Kidney tubule cell (primary cell): Measurements from ENCODE around the gene YPEL5.
"Not testable (repeated sequence)": the region's sequence is repeated elsewhere in the genome, so short reads cannot be mapped to it uniquely, and the experiment has no call there.

Source experiments
- DNase-seq: peaks from one replicate; pipeline ENCODE4 v3.0.0-alpha.2; 2018; ENCODE audit warnings: low spot score

YPEL5 gene

GRCh38 chr2:30146337-30147195, at the start of gene YPEL5:
TSS of gene YPEL5 (plus strand) at chr2:30147007. CDS start at chr2:30156652, 9,645 bp downstream.
- peak; percentile 100 for DNase-seq

GRCh38 chr2:30098266-30099005, 48.4 kb upstream of the YPEL5 start:
- peak; percentile 48 for DNase-seq

DNA sequence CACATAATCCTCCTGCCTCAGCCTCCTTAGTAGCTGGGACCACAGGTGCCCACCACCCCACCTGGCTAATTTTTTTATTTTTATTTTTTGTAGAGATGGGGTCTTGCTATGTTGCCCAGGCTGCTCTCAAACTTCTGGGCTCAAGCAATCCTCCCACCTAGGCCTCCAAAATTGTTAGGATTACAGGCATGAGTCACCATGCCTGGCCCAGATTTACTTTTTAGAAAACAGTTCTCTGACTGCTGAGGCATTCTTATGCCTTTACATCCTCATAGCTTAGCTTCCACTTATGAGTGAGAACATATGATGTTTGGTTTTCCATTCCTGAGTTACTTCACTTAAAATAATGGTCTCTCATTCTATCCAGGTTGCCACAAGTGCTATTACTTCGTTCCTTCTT, 47.4 kb upstream of the YPEL5 start:
- DNase-seq = not testable (repeated sequence)

DNA sequence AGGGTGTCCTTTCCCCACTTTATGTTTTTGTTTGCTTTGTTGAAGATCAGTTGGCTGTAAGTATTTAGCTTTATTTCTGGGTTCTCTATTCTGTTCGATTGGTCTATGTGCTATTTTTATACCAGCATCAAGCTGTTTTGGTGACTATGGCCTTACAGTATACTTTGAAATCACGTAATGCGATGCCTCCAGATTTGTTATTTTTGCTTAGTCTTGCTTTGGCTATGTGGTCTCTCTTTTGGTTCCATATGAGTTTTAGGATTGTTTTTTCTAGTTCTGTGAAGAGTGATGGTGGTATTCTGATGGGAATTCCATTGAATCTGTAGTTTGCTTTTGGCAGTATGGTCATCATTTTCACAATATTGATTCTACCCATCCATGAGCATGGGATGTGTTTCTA, 46.1 kb upstream of the YPEL5 start:
- not testable (repeated sequence) for DNase-seq

GRCh38 chr2:30104307-30104706, 42.5 kb upstream of the YPEL5 start:
- DNase-seq = no peak

GRCh38 chr2:30105556-30105955, 41.3 kb upstream of the YPEL5 start:
- DNase-seq = peak; percentile 59

- peak; percentile 83 for DNase-seq
Measured at GRCh38 chr2:30106543-30106942, 40.3 kb upstream of the YPEL5 start.

GRCh38 chr2:30108192-30108591, 38.6 kb upstream of the YPEL5 start:
- DNase-seq = no peak

DNA sequence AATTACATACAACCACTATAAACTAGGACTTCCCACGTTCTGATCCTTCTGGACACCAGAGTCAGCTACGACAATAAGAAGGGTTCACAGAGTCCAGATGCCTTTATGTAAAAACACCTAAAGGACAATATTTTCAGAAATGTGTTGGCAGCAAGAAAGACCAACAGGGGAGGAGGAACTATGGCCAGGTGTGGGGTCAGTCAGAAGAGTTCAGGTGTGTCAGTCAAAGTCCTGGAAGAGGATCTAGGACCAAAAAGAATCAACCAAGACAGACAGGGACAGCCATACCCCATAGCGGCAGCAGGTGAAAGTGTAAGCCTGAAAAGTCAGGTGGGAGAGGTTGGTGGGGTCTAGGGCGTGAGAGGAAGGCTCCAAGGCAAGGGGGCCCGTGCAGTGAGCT, 38.0 kb upstream of the YPEL5 start:
- no peak for DNase-seq

- no peak for DNase-seq
Measured at GRCh38 chr2:30109856-30110255, 37.0 kb upstream of the YPEL5 start.

DNA sequence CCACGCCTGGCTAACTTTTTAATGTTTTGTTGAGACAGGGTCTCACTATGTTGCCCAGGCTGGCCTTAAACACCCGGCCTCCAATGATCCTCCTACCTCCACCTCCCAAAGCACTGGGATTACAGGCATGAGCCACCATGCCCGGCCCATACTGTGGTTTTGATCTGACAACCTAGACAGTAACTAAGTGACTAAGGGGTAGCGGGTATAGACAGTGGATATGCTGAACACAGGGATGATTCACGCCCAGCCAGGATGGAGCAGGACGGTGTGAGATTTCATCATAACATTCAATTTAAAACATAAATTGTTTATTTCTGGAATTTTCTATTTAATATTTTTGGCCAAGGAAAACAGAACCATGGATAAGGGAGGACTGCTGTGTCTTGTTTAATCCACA, 36.0 kb upstream of the YPEL5 start:
- peak; percentile 51 for DNase-seq

DNA sequence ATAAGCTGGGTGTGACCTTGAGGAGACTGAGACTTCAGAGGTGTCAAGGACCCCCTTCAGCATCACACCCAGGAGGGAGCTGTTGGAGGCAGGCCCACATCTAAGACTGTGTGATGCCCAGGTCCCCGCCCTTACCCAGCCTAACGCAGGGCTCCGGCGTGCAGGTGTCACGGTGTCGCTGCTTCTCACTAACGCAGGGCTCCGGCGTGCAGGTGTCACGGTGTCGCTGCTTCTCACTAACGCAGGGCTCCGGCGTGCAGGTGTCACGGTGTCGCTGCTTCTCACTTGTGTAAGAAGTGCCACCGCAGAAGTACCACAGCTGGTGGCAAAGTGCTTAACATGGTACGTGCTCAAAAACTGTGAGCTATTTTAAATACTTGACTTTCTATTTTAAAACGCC, 35.6 kb upstream of the YPEL5 start:
- DNase-seq = not testable (repeated sequence)

DNA sequence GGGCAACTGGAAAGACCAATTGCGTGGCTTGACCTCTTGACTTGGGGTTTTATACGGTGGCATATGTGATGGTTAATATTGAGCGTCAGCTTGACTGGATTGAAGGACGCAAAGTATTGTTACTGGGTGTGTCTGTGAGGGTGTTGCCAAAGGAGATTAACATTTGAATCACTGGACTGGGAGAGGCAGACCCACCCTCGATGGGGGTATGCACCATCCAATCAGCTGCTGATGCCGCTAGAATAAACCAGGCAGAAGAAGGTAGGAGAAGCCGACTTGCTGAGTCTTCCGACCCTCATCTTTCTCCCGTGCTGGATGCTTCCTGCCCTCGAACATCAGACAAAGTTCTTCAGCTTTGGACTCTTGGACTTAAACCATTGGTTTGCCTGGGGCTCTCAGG, 34.2 kb upstream of the YPEL5 start:
- DNase-seq = no peak

DNA sequence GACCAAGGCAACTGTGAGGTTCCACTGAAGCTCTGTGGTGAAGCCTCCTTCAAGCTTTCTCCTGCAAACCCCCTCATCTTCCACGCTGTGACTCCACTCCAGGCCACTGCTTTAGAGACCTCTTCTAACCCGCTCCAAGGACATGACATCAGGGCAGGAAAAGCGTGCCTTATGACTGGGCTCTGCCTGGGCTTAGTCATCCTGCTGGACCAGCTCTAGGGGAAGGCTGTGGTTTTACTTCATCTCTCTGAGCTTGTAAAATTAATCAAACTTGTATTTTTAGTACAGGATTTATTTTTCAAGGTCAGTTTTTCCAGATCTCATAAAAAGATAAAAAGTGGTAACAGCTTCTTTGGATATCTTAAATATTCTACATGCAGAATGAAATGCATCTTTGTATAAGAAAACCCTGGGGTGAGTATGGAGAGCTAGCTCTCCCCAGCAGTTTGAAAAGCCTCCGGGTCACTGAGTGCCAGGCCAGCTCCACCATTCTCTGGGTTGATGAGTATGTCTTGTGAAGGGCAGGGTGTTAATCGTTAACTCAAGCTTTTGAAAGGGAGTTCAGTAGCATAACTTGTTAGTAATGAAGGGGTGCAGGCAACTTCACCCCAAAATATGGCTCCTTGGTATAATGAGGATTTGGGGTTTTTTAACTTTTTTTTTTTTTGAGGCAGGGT, 33.1 kb upstream of the YPEL5 start:
- peak; percentile 94 for DNase-seq

DNA sequence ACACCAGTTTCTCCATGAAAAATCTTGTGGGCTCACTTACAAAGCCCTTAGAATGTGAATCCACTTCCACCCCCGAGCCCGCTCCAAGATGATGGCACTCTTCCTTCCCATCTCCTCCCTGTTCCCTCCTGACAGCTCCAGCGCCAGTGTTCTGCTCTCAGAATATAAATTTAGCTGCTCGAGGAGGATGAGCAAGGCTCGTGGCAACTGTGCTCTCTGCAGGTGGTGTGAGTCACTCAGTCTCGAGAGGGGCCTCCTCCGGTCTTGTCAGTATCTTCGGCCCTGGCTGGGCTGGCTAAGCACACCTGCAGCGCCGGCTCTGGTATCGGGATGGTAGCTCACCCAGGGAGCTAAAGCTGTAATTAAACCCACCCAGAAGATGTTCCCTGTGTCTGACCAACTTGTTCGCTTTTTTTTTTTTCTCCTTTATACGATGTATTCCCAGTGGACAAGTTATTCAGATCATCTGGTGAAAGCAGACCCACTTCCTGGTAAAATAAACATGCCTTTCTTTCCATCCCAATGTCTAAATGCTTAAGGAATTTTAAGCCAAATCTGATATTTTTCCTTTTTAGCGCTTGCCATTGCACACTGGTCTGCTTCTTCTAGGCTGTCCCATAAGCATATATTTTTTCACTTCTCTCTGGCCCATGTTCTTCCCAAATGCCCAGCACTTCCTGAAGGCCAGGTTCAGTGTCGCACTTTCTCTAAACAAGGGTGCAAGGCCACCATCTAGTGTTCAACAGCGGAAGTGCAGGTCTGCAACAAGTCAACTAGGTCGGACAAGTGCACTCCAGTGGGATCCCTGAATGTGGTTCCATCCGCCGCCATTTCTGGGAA, 31.4 kb upstream of the YPEL5 start:
- peak; percentile 90 for DNase-seq

DNA sequence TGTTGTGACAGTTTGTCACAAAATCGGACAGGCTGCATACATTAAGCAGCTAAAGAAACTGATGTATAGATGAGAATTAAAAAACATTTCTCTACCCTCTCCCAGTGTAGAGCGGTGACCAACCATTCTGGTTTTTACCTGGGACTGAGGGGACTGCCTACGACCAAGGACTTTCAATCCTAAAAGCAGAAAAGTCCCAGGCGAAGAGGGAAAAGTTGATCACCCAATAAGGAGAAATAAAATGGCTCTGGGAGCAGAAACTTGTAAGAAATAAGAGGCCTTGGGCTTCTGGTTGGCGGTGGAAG, 30.9 kb upstream of the YPEL5 start:
- DNase-seq = no peak

- no peak for DNase-seq
Measured at GRCh38 chr2:30122362-30122761, 24.4 kb upstream of the YPEL5 start.

DNA sequence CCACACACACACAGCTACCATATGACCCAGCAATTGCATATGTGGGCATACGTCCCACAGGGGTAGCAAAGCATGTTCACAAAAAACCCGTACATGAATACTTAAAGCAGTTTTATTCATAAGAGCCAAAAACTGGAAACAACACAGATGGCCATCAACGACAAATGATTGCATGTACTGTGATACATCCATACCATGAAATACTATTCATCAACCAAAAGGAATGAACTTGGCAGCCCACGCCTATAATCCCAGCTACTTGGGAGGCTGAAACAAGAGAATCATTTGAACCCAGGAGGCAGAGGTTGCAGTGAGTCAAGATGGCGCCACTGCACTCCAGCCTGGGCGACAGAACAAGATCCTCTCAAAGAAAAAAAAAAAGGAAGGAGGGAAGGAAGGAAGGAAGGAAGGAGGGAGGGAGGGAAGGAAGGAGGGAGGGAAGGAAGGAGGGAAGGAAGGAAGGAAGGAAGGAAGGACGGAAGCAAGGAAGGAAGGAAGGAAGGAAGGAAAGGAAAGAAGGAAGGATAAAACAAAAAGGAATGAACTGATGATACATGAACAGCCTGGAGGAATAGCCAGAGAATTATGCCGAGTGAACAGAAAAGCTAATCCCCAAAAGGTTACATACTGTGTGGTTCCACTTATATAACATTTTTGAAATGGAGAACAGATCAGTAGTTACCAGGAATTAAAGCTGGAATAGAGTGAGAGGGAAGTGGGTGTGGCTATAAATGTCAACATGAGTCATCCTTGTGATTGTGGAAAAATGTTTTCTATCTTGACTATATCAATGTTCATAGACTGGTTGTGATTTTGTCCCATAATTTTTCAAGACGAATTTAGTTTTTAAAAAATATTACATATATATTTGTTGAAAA, 19.6 kb upstream of the YPEL5 start:
- DNase-seq = no peak

GRCh38 chr2:30134582-30134981, 12.2 kb upstream of the YPEL5 start:
- DNase-seq = no peak

GRCh38 chr2:30135541-30135940, 11.3 kb upstream of the YPEL5 start:
- no peak for DNase-seq
